H1 (cell line): ENCODE measurements around the gene ADAMTS14. TPM values are rescaled to one million over a fixed set of nuclear protein-coding genes. Genes with fewer than 3 reads are reported as not detected.
A peak's percentile ranks its signal among the peaks of the same experiment; 100 is the strongest.

Experiments
- CTCF ChIA-PET: fragments of 300-600 bp; sonication (Branson Sonifier 250); formaldehyde crosslinking; loops from one replicate; lab custom pipeline; 2021; ENCODE audit not compliant: partially characterized antibody; lab: Charles Lee
- POLR2A ChIA-PET: fragments of 300-600 bp; sonication (Branson Sonifier 250); formaldehyde crosslinking; loops from one replicate; lab custom pipeline; 2021; ENCODE audit warnings: inconsistent platforms; ENCODE audit not compliant: partially characterized antibody; lab: Charles Lee
- DNase-seq, 2 experiments: peaks; one replicate each; pipeline versions ENCODE4 v3.0.0 to v3.0.0-alpha.2; 2010 to 2022; ENCODE audit warnings: low spot score in 2 of 2, low read depth in 1 of 2, mixed read lengths in 1 of 2
- FAIRE-seq: peaks from 2 replicates; lab custom pipeline; 2011; peaks lifted over from hg19 to GRCh38; lab: Jason Lieb, UNC
- H2AFZ ChIP-seq: 2 replicates; pipeline ENCODE4 v1.8.1; 2012; ENCODE audit warnings: low read length, inconsistent platforms
- H2AK5ac ChIP-seq: 2 replicates; pipeline ENCODE4 v1.6.1; 2013; ENCODE audit warnings: low read depth, low read length
- H2BK120ac ChIP-seq: replicated peaks from 2 replicates; pipeline ENCODE3; 2013; ENCODE audit warnings: low read depth, low read length, inconsistent platforms
- H2BK12ac ChIP-seq: 2 replicates; pipeline ENCODE4 v1.6.1; 2013; ENCODE audit warnings: low read depth, low read length
- H2BK15ac ChIP-seq: 2 replicates; pipeline ENCODE4 v1.6.1; 2013; ENCODE audit warnings: low read length
- H2BK20ac ChIP-seq: 2 replicates; pipeline ENCODE4 v1.6.1; 2013; ENCODE audit warnings: low read length
- H2BK5ac ChIP-seq: 2 replicates; pipeline ENCODE4 v1.6.1; 2013; ENCODE audit warnings: low read depth, low read length
- H3K14ac ChIP-seq: 2 replicates; pipeline ENCODE4 v1.6.1; 2013; ENCODE audit warnings: inconsistent platforms; ENCODE audit not compliant: insufficient read length
- H3K18ac ChIP-seq: 2 replicates; pipeline ENCODE4 v1.6.1; 2013; ENCODE audit warnings: low read length; ENCODE audit errors: extremely low read depth
- H3K23ac ChIP-seq: 2 replicates; pipeline ENCODE4 v1.6.1; 2013; ENCODE audit warnings: inconsistent platforms; ENCODE audit not compliant: insufficient read length
- H3K23me2 ChIP-seq: 2 replicates; pipeline ENCODE4 v1.6.1; 2013; ENCODE audit warnings: low read depth, low read length
- H3K27ac ChIP-seq: 2 replicates; pipeline ENCODE4 v1.6.1; 2011; ENCODE audit warnings: low read depth, low read length, inconsistent platforms
- H3K27me3 ChIP-seq, 4 experiments: replicated peaks in 1 of 4; 1 replicate in 1 of 4; 2 replicates in 3 of 4; pipeline versions ENCODE4 v1.6.1 to v1.8.1; 2011 to 2013; ENCODE audit warnings: low read length in 3 of 4, mild to moderate bottlenecking in 3 of 4, inconsistent platforms in 2 of 4, mixed read lengths in 2 of 4, moderate library complexity in 1 of 4; ENCODE audit not compliant: control insufficient read depth in 3 of 4, insufficient read depth in 3 of 4; ENCODE audit errors: extremely low read depth in 1 of 4
- H3K36me3 ChIP-seq, 4 experiments: 2 replicates each; pipeline versions ENCODE4 v1.6.1 to v1.8.1; 2011 to 2013; ENCODE audit warnings: mild to moderate bottlenecking in 4 of 4, low read length in 3 of 4, moderate library complexity in 2 of 4, control low read depth in 1 of 4, inconsistent platforms in 1 of 4; ENCODE audit not compliant: insufficient read depth in 4 of 4, control insufficient read depth in 2 of 4
- H3K4ac ChIP-seq: replicated peaks from 2 replicates; pipeline ENCODE3; 2013; ENCODE audit warnings: low read length, low read depth, mixed read lengths, inconsistent platforms; ENCODE audit not compliant: insufficient read length
- H3K4me1 ChIP-seq, 4 experiments: replicated peaks in 1 of 4; 1 replicate in 1 of 4; 2 replicates in 3 of 4; pipeline versions ENCODE4 v1.6.1 to v1.8.1; 2011 to 2013; ENCODE audit warnings: low read length in 3 of 4, inconsistent platforms in 2 of 4, mixed read lengths in 1 of 4; ENCODE audit not compliant: insufficient read depth in 4 of 4, control insufficient read depth in 3 of 4
- H3K4me2 ChIP-seq, 2 experiments: 2 replicates each; pipeline versions ENCODE4 v1.6.1 to v1.8.1; 2011 to 2013; ENCODE audit warnings: low read depth in 2 of 2, low read length in 2 of 2, control low read depth in 1 of 2, inconsistent platforms in 1 of 2, mild to moderate bottlenecking in 1 of 2; ENCODE audit not compliant: insufficient read depth in 1 of 2
- H3K4me3 ChIP-seq, 4 experiments: fragments of 200-600, 300-600 bp in 1 of 4; sonication (generic), shearing (Covaris generic), sonication (Bioruptor Twin) in 1 of 4; 2 replicates each; pipeline versions ENCODE4 v1.5.1 to v1.8.1; 2011 to 2016; ENCODE audit warnings: low read length in 4 of 4, low read depth in 3 of 4, control low read depth in 2 of 4, inconsistent platforms in 2 of 4, mild to moderate bottlenecking in 2 of 4, mixed read lengths in 1 of 4, moderate library complexity in 1 of 4; ENCODE audit not compliant: insufficient read depth in 2 of 4; ENCODE audit errors: extremely low read depth in 1 of 4
- H3K56ac ChIP-seq: replicated peaks from 2 replicates; pipeline ENCODE3; 2013; ENCODE audit warnings: low read depth, mild to moderate bottlenecking, mixed read lengths, low read length, inconsistent platforms; ENCODE audit not compliant: insufficient read length
- H3K79me1 ChIP-seq: 2 replicates; pipeline ENCODE4 v1.6.1; 2013; ENCODE audit warnings: low read depth, low read length, control low read depth
- H3K79me2 ChIP-seq, 2 experiments: 2 replicates each; pipeline versions ENCODE4 v1.6.1 to v1.8.1; 2012 to 2013; ENCODE audit warnings: low read length in 2 of 2, mild to moderate bottlenecking in 2 of 2, inconsistent platforms in 1 of 2; ENCODE audit not compliant: insufficient read depth in 2 of 2, control insufficient read depth in 1 of 2
- H3K9ac ChIP-seq, 4 experiments: replicated peaks in 1 of 4; 1 replicate in 1 of 4; 2 replicates in 3 of 4; pipeline versions ENCODE4 v1.6.1 to v1.8.1; 2011 to 2013; ENCODE audit warnings: low read depth in 3 of 4, low read length in 3 of 4, control low read depth in 2 of 4, mild to moderate bottlenecking in 2 of 4, moderate library complexity in 2 of 4, inconsistent platforms in 1 of 4; ENCODE audit errors: extremely low read depth in 1 of 4
- H3K9me3 ChIP-seq, 2 experiments: 2 replicates each; pipeline versions ENCODE4 v1.6.1 to v1.8.1; 2012 to 2013; ENCODE audit warnings: mild to moderate bottlenecking in 2 of 2, moderate library complexity in 2 of 2, control low read depth in 1 of 2, inconsistent platforms in 1 of 2, low read depth in 1 of 2, low read length in 1 of 2, mixed read lengths in 1 of 2; ENCODE audit not compliant: insufficient read depth in 2 of 2
- H4K20me1 ChIP-seq, 2 experiments: replicated peaks in 1 of 2; 2 replicates each; pipeline versions ENCODE3 to v1.8.1; 2011 to 2013; ENCODE audit warnings: inconsistent platforms in 2 of 2, low read length in 2 of 2, mild to moderate bottlenecking in 1 of 2; ENCODE audit not compliant: insufficient read depth in 2 of 2, control insufficient read depth in 1 of 2
- H4K5ac ChIP-seq: 2 replicates; pipeline ENCODE4 v1.6.1; 2013; ENCODE audit warnings: low read length, low read depth, mixed read lengths, inconsistent platforms; ENCODE audit not compliant: insufficient read length
- H4K8ac ChIP-seq: 2 replicates; pipeline ENCODE4 v1.8.0; 2013; ENCODE audit warnings: mild to moderate bottlenecking, moderate library complexity, low read length, inconsistent platforms; ENCODE audit not compliant: insufficient read depth; ENCODE audit errors: extremely low read depth
- H4K91ac ChIP-seq: replicated peaks from 2 replicates; pipeline ENCODE3; 2013; ENCODE audit warnings: low read length, mixed read lengths, inconsistent platforms; ENCODE audit not compliant: insufficient read length
- EP300 ChIP-seq, 2 experiments: IDR thresholded peaks; 1 replicate in 1 of 2; 2 replicates in 1 of 2; pipeline ENCODE4 v1.6.1; 2011 to 2012; ENCODE audit warnings: low read depth in 2 of 2, low read length in 2 of 2, mild to moderate bottlenecking in 2 of 2, borderline replicate concordance in 1 of 2, inconsistent platforms in 1 of 2, moderate library complexity in 1 of 2
- JUND ChIP-seq: IDR thresholded peaks from 2 replicates; pipeline ENCODE4 v1.6.1; 2011; ENCODE audit warnings: mild to moderate bottlenecking, improper control_type of control experiment, low read length
- POLR2A ChIP-seq, 2 experiments: IDR thresholded peaks; 1 replicate in 1 of 2; 2 replicates in 1 of 2; pipeline ENCODE4 v1.6.1; 2011; ENCODE audit warnings: low read depth in 2 of 2, low read length in 2 of 2, mild to moderate bottlenecking in 2 of 2; ENCODE audit errors: control extremely low read depth in 1 of 2
- RNF2 ChIP-seq: fragments of 200-900, 300-1000 bp; sonication (generic); IDR thresholded peaks from 2 replicates; pipeline ENCODE4 v1.7.1; 2016; ENCODE audit warnings: borderline replicate concordance, low read depth, mild to moderate bottlenecking, antibody characterized with exemption, low read length; ENCODE audit not compliant: poor library complexity, severe bottlenecking; ENCODE audit errors: missing control alignments
- RXRA ChIP-seq: IDR thresholded peaks from 2 replicates; pipeline ENCODE4 v1.6.1; 2011; ENCODE audit warnings: low read depth, mild to moderate bottlenecking, low read length, moderate library complexity; ENCODE audit not compliant: insufficient read depth
- TEAD4 ChIP-seq: IDR thresholded peaks from 2 replicates; pipeline ENCODE4 v1.6.1; 2012; ENCODE audit warnings: low read depth, low read length, inconsistent platforms, mixed read lengths
- WGBS, 2 experiments: shearing (Covaris generic) in 1 of 2; methylation state at CpG; one replicate each; pipeline versions ENCODE4 v1.1.6 to v1.1.7; 2013 to 2015; ENCODE audit warnings: low lambda C conversion rate in 2 of 2, mixed read lengths in 2 of 2, inconsistent platforms in 1 of 2, low coverage in 1 of 2, missing lambda C conversion rate in 1 of 2; ENCODE audit not compliant: insufficient replicate concordance in 2 of 2, insufficient coverage in 1 of 2, insufficient read length in 1 of 2; ENCODE audit errors: extremely low coverage in 1 of 2, missing lambda C conversion rate in 1 of 2; 5-methylcytosine and 5-hydroxymethylcytosine counted together
- polyA plus RNA-seq, 7 experiments: library from polyadenylated mRNA; depleted of rRNA in 3 of 7; stranded (reverse) in 5 of 7; unstranded in 2 of 7; fragments of >200 nt in 5 of 7; fragments of 200-250 nt in 2 of 7; gene quantifications; 1 replicate in 5 of 7; 2 replicates in 1 of 7; 4 replicates in 1 of 7; pipeline versions ENCODE4 v1.2.1 to v1.2.3, GENCODE V29; 2011 to 2013; ENCODE audit warnings: missing spikeins in 2 of 7, mixed read lengths in 2 of 7
- total RNA-seq: library from RNA; stranded (reverse); fragmentation: NEBNext Ultra II Directional; extraction: Animal tissue kit (Norgen Biotek cat#: 25700); gene quantifications from 2 replicates; pipeline ENCODE4 v1.2.1, GENCODE V29; 2021

The ADAMTS14 gene
- total and polyA plus RNA-seq, 2 of the 8 experiments (the other 6 are each of a cell fraction or from before 2014, with no cell fraction given): 2.0 to 2.3 TPM

DNA sequence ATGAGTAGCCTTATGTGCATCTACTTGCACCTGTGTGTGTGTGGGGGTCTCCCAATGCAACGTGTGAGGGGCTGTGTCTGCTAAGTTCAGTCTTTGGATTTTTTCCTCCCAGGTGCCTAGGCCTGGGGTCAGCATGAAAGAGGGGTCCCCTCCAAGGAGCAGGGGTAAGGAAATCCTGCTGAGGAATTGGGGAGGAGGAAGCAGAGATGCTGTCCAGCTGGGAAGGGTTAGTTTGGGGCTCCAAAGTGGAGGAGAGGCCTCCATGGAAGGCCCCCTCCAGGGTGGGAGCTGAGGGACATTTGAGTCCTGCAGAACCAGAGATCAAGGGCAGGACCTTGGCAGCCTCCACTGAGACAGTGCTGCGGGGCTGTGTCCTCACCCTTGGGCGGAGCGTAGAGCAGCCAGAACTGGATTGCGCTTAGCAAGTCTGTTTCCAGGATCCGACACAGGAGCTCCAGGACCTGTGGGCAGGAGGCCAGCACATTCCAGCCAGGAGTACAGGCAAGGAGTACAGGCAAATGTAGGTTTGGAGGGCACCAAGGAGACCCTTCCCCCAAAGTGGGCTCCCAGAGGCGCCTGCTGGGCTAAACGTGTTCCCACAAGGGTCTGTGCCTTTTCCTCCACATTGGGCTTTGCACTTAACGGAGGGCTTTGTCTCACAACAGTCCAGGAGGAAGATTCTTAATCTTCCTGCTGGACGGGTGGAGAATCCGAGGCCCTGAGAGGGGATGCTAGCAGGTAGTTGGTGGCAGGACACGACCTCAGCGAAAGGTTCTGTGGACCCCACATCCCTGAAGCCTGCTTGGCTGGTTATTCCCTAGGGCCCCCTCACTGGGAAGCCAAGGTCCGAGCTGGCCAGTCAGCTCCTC, 102.7 kb downstream of the ADAMTS14 start:
- no peak overlapping the region for H2BK120ac ChIP-seq
- ChIA-PET CTCF (interaction anchor here (0.6 to 4.4 kb wide), 2 partner anchors 17 to 112 kb away, joined by 3 to 15 read pairs; no protein-coding TSS in a partner anchor), POLR2A (interaction anchor here (0.8 kb wide), 1 partner anchor 11 kb away, joined by 3 read pairs; no protein-coding TSS in a partner anchor)
- no peaks in the 10 kb centered on the region for H4K20me1 ChIP-seq
- no peak overlapping the region for H4K91ac ChIP-seq
- no peaks in the 10 kb centered on the region for H3K36me3 ChIP-seq
- no peak overlapping the region for H2AFZ ChIP-seq
- H3K4me1 ChIP-seq: peaks cover 0 to 3% (median 0%) of the 10 kb centered on the region in 4 experiments; a peak in 2 of 7 replicates
- H3K4me3 ChIP-seq: no peak overlapping the region
- no peaks in the 10 kb centered on the region for H3K79me2 ChIP-seq
- H3K4me2 ChIP-seq: no peak overlapping the region
- no peak overlapping the region for H4K5ac ChIP-seq
- no peak for FAIRE-seq
- no peak overlapping the region for H3K56ac ChIP-seq
- no peak overlapping the region for H2BK12ac ChIP-seq
- no peak overlapping the region; the same call in 1 of the 2 replicates for H2BK5ac ChIP-seq
- no peak overlapping the region for H3K23ac ChIP-seq
- no peak overlapping the region for H4K8ac ChIP-seq
- peak in 1 of 2 experiments; percentile 33 for DNase-seq
- no peak overlapping the region for H2BK20ac ChIP-seq
- H2BK15ac ChIP-seq: no peak overlapping the region
- H2AK5ac ChIP-seq: no peak overlapping the region
- no peaks in the 10 kb centered on the region for H3K23me2 ChIP-seq
- TF ChIP-seq JUND (no peak), RXRA (no peak), POLR2A (IDR thresholded peaks at IDR 0.05; ENCODE audit: control extremely low read depth in 1 of 2, low read depth in 2 of 2, low read length in 2 of 2) (no peak), TEAD4 (no peak), RNF2 (no peak), EP300 (IDR thresholded peaks at IDR 0.05; ENCODE audit: borderline replicate concordance in 1 of 2, low read depth in 2 of 2, low read length in 2 of 2) (no peak)
- H3K27me3 ChIP-seq: no peaks in the 10 kb centered on the region
- H3K9me3 ChIP-seq: no peaks in the 10 kb centered on the region
- no peak overlapping the region for H3K27ac ChIP-seq
- no peak overlapping the region for H3K14ac ChIP-seq
- no peak overlapping the region for H3K9ac ChIP-seq
- H3K4ac ChIP-seq: no peak overlapping the region
- H3K18ac ChIP-seq: no peak overlapping the region
- WGBS, 2 experiments: 83% methylated on average over 12 of the region's 14 CpGs; no CpG with 5 or more reads in 1 of the 2 experiments
- no peaks in the 10 kb centered on the region for H3K79me1 ChIP-seq
